HepG2 (cell line): Measurements from ENCODE around the gene CDC42EP1. TPM values are rescaled to one million over a fixed set of nuclear protein-coding genes. Genes with fewer than 3 reads are reported as not detected.

Experiments
- ASH2L ChIP-seq: fragments of 300-600, 200-600 bp; sonication (generic); IDR thresholded peaks from 2 replicates; pipeline ENCODE4 v1.7.0; 2017; ENCODE audit warnings: low read depth, mild to moderate bottlenecking, moderate library complexity, mixed read lengths, low read length; ENCODE audit not compliant: insufficient read length
- FOSL2 ChIP-seq: sonication (generic); formaldehyde crosslinking; IDR thresholded peaks from 2 replicates; pipeline ENCODE4 v1.4.0; 2020; ENCODE audit warnings: missing genetic modification reagents
- HDAC6 ChIP-seq: fragments of 200-600 bp; sonication (generic); IDR thresholded peaks from 2 replicates; pipeline ENCODE4 v1.7.0; 2017; ENCODE audit warnings: mild to moderate bottlenecking, antibody characterized with exemption, low read length, low read depth
- HNRNPK ChIP-seq: fragments of 200-400 bp; formaldehyde crosslinking; IDR thresholded peaks from 2 replicates; pipeline ENCODE4 v1.6.1; 2018; ENCODE audit warnings: low read length, low read depth, moderate library complexity, mild to moderate bottlenecking; ENCODE audit not compliant: poor library complexity, severe bottlenecking
- KDM5A ChIP-seq: fragments of 200-600 bp; sonication (generic); IDR thresholded peaks from 2 replicates; pipeline ENCODE4 v1.7.0; 2018; ENCODE audit warnings: antibody characterized with exemption, mild to moderate bottlenecking, low read length, borderline replicate concordance
- NCOR1 ChIP-seq: fragments of 200-600 bp; sonication (generic); IDR thresholded peaks from 2 replicates; pipeline ENCODE4 v1.7.0; 2017; ENCODE audit warnings: antibody characterized with exemption, low read length, borderline replicate concordance
- RELA ChIP-seq: sonication (generic); formaldehyde crosslinking; IDR thresholded peaks from 2 replicates; pipeline ENCODE4 v1.4.0; 2020; ENCODE audit warnings: missing genetic modification reagents
- RNF219 ChIP-seq: sonication (generic); formaldehyde crosslinking; IDR thresholded peaks from 2 replicates; pipeline ENCODE4 v1.5.0; 2020; ENCODE audit warnings: mild to moderate bottlenecking, missing genetic modification reagents
- SP5 ChIP-seq: IDR thresholded peaks from 2 replicates; pipeline ENCODE4 v1.6.1; 2016; ENCODE audit warnings: low read depth, borderline replicate concordance
- ZBTB40 ChIP-seq, 2 experiments: fragments of 450-650 bp in 1 of 2; sonication (generic) in 1 of 2; formaldehyde crosslinking in 1 of 2; IDR thresholded peaks; 2 replicates each; pipeline versions ENCODE4 v1.6.1 to v1.8.0; 2016 to 2022; ENCODE audit warnings: antibody characterized with exemption in 1 of 2, mild to moderate bottlenecking in 1 of 2, missing genetic modification reagents in 1 of 2
- ZFP37 ChIP-seq: sonication (generic); formaldehyde crosslinking; IDR thresholded peaks from 2 replicates; pipeline ENCODE4 v1.4.0; 2020; ENCODE audit warnings: missing genetic modification reagents, borderline replicate concordance
- ZNF546 ChIP-seq: sonication (generic); formaldehyde crosslinking; conservative IDR thresholded peaks from 2 replicates; pipeline ENCODE4 v1.8.1; 2023; ENCODE audit warnings: mild to moderate bottlenecking, missing genetic modification reagents
- ZNF549 ChIP-seq: sonication (generic); formaldehyde crosslinking; IDR thresholded peaks from 2 replicates; pipeline ENCODE4 v1.5.0; 2020; ENCODE audit warnings: missing genetic modification reagents
- ZNF576 ChIP-seq: sonication (generic); formaldehyde crosslinking; IDR thresholded peaks from 2 replicates; pipeline ENCODE4 v1.4.0; 2020; ENCODE audit warnings: mild to moderate bottlenecking, missing genetic modification reagents
- ZNF674 ChIP-seq: sonication (generic); formaldehyde crosslinking; IDR thresholded peaks from 2 replicates; pipeline ENCODE4 v1.5.0; 2020; ENCODE audit warnings: low read depth, mild to moderate bottlenecking, missing genetic modification reagents
- ZNF766 ChIP-seq: sonication (generic); formaldehyde crosslinking; IDR thresholded peaks from 2 replicates; pipeline ENCODE4 v1.5.0; 2020; ENCODE audit warnings: missing genetic modification reagents, borderline replicate concordance
- ZNF780A ChIP-seq: sonication (generic); formaldehyde crosslinking; IDR thresholded peaks from 2 replicates; pipeline ENCODE4 v1.8.0; 2022; ENCODE audit warnings: mild to moderate bottlenecking, missing genetic modification reagents, moderate library complexity
- polyA plus RNA-seq, 8 experiments: library from polyadenylated mRNA; depleted of rRNA in 3 of 8; stranded (reverse) in 7 of 8; unstranded in 1 of 8; fragments of >200 nt; fragmentation: Illumina TruSeq in 4 of 8; extraction: Trizol in 4 of 8; gene quantifications; 2 replicates each; pipeline versions ENCODE4 v1.2.1 to v1.2.3, GENCODE V29; 2011 to 2016; ENCODE audit warnings: low read depth in 4 of 8, missing spikeins in 1 of 8, mixed read lengths in 1 of 8; ENCODE audit not compliant: insufficient read depth in 1 of 8
- total RNA-seq, 5 experiments: library from RNA; depleted of rRNA; stranded (reverse); fragments of >200 nt; fragmentation: Illumina TruSeq; extraction: Trizol; gene quantifications; 2 replicates each; pipeline ENCODE4 v1.2.3, GENCODE V29; 2016; ENCODE audit warnings: low read depth in 1 of 5

Gene CDC42EP1
- total and polyA plus RNA-seq, 2 of the 13 experiments (the other 11 are each of a cell fraction or from before 2014, with no cell fraction given): 17.1 to 29.5 TPM

GRCh38 chr22:37566903-37567798 is 6.9 kb downstream of the CDC42EP1 start (continued):
- no peak for TF ChIP-seq ZBTB40 (IDR thresholded peaks at IDR 0.05)
- no peak for TF ChIP-seq ZBTB40 (CRISPR knock-in tag; IDR thresholded peaks at IDR 0.05)
- TF ChIP-seq ZNF766 (CRISPR knock-in tag): no peak
- TF ChIP-seq ZNF780A (CRISPR knock-in tag): no peak
- TF ChIP-seq ZFP37 (CRISPR knock-in tag): no peak
- no peak for TF ChIP-seq RELA
- TF ChIP-seq RNF219 (CRISPR knock-in tag): no peak
- TF ChIP-seq SP5 (CRISPR knock-in tag): no peak
- TF ChIP-seq ZNF546: no peak
- TF ChIP-seq FOSL2: no peak; the same call in 1 of the 2 replicates
- no peak for TF ChIP-seq ZNF674
- no peak for TF ChIP-seq ZNF576 (CRISPR knock-in tag)
- TF ChIP-seq HNRNPK: no peak
- no peak for TF ChIP-seq HDAC6
- no peak for TF ChIP-seq ZNF549 (CRISPR knock-in tag)
- no peak for TF ChIP-seq NCOR1
- no peak for TF ChIP-seq ASH2L
- no peak for TF ChIP-seq KDM5A
